DND-41 (cell line): ENCODE results near the gene GET4.

ENCODE experiments used
- ATAC-seq: fragments of 200-7000 bp; cut with Tn5 transposase; 3 replicates; pipeline ENCODE4 v1.9.1; 2021; ENCODE audit warnings: low read depth; ENCODE audit not compliant: insufficient read depth
- DNase-seq: peaks from one replicate; pipeline ENCODE4 v3.0.0-alpha.2; 2020
- H2AFZ ChIP-seq: 2 replicates; pipeline ENCODE4 v1.6.0; 2012; ENCODE audit warnings: low read depth, low read length
- H3K27ac ChIP-seq: 2 replicates; pipeline ENCODE4 v1.5.1; 2012; ENCODE audit warnings: low read length, inconsistent platforms
- H3K27me3 ChIP-seq: fragments of 200-600 bp; sonication (generic); 2 replicates; pipeline ENCODE4 v1.6.0; 2012; ENCODE audit warnings: low read length, mild to moderate bottlenecking, inconsistent platforms; ENCODE audit not compliant: insufficient read depth, poor library complexity
- H3K36me3 ChIP-seq: 2 replicates; pipeline ENCODE4 v1.5.1; 2012; ENCODE audit warnings: low read length, inconsistent platforms; ENCODE audit not compliant: insufficient read depth
- H3K4me1 ChIP-seq: 2 replicates; pipeline ENCODE4 v1.5.1; 2012; ENCODE audit warnings: mild to moderate bottlenecking, low read length; ENCODE audit not compliant: insufficient read depth
- H3K4me2 ChIP-seq: 2 replicates; pipeline ENCODE4 v1.6.0; 2012; ENCODE audit warnings: mild to moderate bottlenecking, moderate library complexity, low read length, inconsistent platforms; ENCODE audit not compliant: insufficient read depth
- H3K4me3 ChIP-seq, 2 experiments: fragments of 200-600 bp in 1 of 2; shearing (Covaris generic) in 1 of 2; 2 replicates each; pipeline ENCODE4 v1.5.1; 2012 to 2016; ENCODE audit warnings: inconsistent platforms in 2 of 2, low read length in 2 of 2, mild to moderate bottlenecking in 2 of 2, low read depth in 1 of 2, moderate library complexity in 1 of 2
- H3K79me2 ChIP-seq: 2 replicates; pipeline ENCODE4 v1.6.0; 2012; ENCODE audit warnings: low read length, inconsistent platforms; ENCODE audit not compliant: insufficient read depth
- H3K9ac ChIP-seq: 2 replicates; pipeline ENCODE4 v1.6.0; 2012; ENCODE audit warnings: low read depth, mild to moderate bottlenecking, inconsistent platforms, low read length, moderate library complexity
- H3K9me3 ChIP-seq: 2 replicates; pipeline ENCODE4 v1.5.1; 2012; ENCODE audit warnings: low read length, moderate library complexity, mild to moderate bottlenecking, inconsistent platforms; ENCODE audit not compliant: insufficient read depth, severe bottlenecking
- H4K20me1 ChIP-seq: 2 replicates; pipeline ENCODE4 v1.6.0; 2012; ENCODE audit warnings: low read length; ENCODE audit not compliant: insufficient read depth
- CTCF ChIP-seq: IDR thresholded peaks from 2 replicates; pipeline ENCODE4 v1.5.1; 2012; ENCODE audit warnings: borderline replicate concordance, low read length, moderate library complexity, mild to moderate bottlenecking; ENCODE audit not compliant: poor library complexity, severe bottlenecking; ENCODE audit errors: extremely low read depth
- EZH2 ChIP-seq: IDR thresholded peaks from 3 replicates; pipeline ENCODE4 v1.6.1; 2012; ENCODE audit warnings: borderline replicate concordance, low read depth, mild to moderate bottlenecking, moderate library complexity, low read length, inconsistent platforms; ENCODE audit not compliant: severe bottlenecking

Gene GET4

GRCh38 chr7:910441-910861, 34.1 kb downstream of the GET4 start:
- DNase-seq: no peak
- Histone ChIP-seq H3K4me3 (no peak overlapping the region), H3K27me3 (no peaks in the 10 kb centered on the region), H3K9me3 (no peaks in the 10 kb centered on the region), H3K4me2 (no peak overlapping the region), H4K20me1 (no peaks in the 10 kb centered on the region; the same call in 1 of the 2 replicates), H3K4me1 (no peaks in the 10 kb centered on the region), H3K79me2 (no peaks in the 10 kb centered on the region), H3K9ac (no peak overlapping the region), H2AFZ (no peak overlapping the region), H3K36me3 (no peaks in the 10 kb centered on the region), H3K27ac (no peak overlapping the region)
- ATAC-seq: no peak
- no peak for TF ChIP-seq CTCF
- TF ChIP-seq EZH2: no peak

GRCh38 chr7:910931-911431, 34.6 kb downstream of the GET4 start:
- H4K20me1 ChIP-seq: no peaks in the 10 kb centered on the region; the same call in 1 of the 2 replicates
- no peak for TF ChIP-seq CTCF
- TF ChIP-seq EZH2: no peak
- H3K27ac ChIP-seq: no peak overlapping the region
- DNase-seq: no peak
- no peak overlapping the region for H2AFZ ChIP-seq
- no peaks in the 10 kb centered on the region for H3K27me3 ChIP-seq
- no peak overlapping the region for H3K4me3 ChIP-seq
- H3K4me1 ChIP-seq: no peaks in the 10 kb centered on the region
- H3K79me2 ChIP-seq: no peaks in the 10 kb centered on the region
- no peaks in the 10 kb centered on the region for H3K9me3 ChIP-seq
- no peaks in the 10 kb centered on the region for H3K36me3 ChIP-seq
- ATAC-seq: no peak
- no peak overlapping the region for H3K9ac ChIP-seq
- H3K4me2 ChIP-seq: no peak overlapping the region

DNA sequence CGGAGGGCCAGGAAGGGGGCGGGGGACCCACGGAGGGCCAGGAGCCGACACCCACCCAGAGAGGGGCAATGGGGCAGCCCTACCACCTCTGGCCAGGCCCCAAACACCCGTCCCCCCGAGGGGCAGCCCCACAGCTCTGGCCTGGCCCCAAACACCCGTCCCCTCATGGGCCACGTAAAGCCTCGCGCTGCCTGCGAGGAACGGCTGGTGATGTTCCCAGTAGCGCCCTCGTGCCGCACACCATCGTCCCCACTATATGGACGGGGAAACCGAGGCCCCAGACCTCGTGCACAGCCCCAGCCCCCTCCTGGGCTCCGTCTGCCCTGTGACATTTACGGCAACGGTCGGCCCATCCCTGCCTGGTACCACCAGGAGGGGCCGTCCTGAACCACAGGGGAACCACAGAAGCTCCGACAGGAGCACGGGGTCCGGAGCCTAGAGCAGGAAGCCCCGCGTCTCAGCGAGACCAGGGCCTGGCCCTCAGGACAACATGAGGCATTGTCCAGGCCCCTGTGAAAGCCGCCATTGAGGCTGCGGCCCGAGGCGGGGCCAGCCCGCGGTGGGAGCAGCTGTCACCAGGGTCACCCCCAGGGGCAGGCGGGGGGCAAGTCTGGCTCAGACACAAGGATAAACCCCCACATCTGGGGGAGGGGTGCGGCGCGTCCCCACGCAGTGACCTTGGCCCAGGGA, 35.6 kb downstream of the GET4 start:
- no peaks in the 10 kb centered on the region for H3K36me3 ChIP-seq
- H3K4me2 ChIP-seq: no peak overlapping the region
- no peak overlapping the region for H3K27ac ChIP-seq
- DNase-seq (no peak), ATAC-seq (no peak)
- no peaks in the 10 kb centered on the region for H3K79me2 ChIP-seq
- H3K4me3 ChIP-seq: no peak overlapping the region
- TF ChIP-seq CTCF: no peak
- TF ChIP-seq EZH2: no peak
- no peaks in the 10 kb centered on the region for H3K9me3 ChIP-seq
- H3K27me3 ChIP-seq: no peaks in the 10 kb centered on the region
- H3K9ac ChIP-seq: no peak overlapping the region
- no peaks in the 10 kb centered on the region; the same call in none of the 2 replicates for H4K20me1 ChIP-seq
- H2AFZ ChIP-seq: no peak overlapping the region
- H3K4me1 ChIP-seq: no peaks in the 10 kb centered on the region
